OCI-LY7 (cell line): ENCODE results near the gene ZNF593. TPM values are rescaled to one million over a fixed set of nuclear protein-coding genes. Genes with fewer than 3 reads are reported as not detected.

Experiments used
- BruUV-seq: library from RNA; stranded (reverse); fragments of 400-500 nt; replicated peaks from 2 replicates; lab custom pipeline; 2021; lab: Mats Ljungman, UMichigan
- CTCF ChIA-PET: fragments of 300-600 bp; sonication (Branson Sonifier 250); formaldehyde crosslinking; loops from one replicate; lab custom pipeline; 2022; ENCODE audit warnings: antibody characterized with exemption; ENCODE audit not compliant: unreplicated experiment; lab: Charles Lee
- POLR2A ChIA-PET: fragments of 300-600 bp; sonication (Branson Sonifier 250); formaldehyde crosslinking; loops from one replicate; lab custom pipeline; 2022; ENCODE audit warnings: antibody characterized with exemption; lab: Charles Lee
- DNase-seq: peaks from one replicate; pipeline ENCODE4 v3.0.0-alpha.2; 2015; ENCODE audit warnings: low spot score
- H2AFZ ChIP-seq: fragments of 200-600 bp; sonication (generic), shearing (Covaris generic); 2 replicates; pipeline ENCODE4 v1.6.1; 2014; ENCODE audit warnings: mild to moderate bottlenecking, antibody characterized with exemption, low read length, moderate library complexity
- H3K27ac ChIP-seq: fragments of 200-600 bp; sonication (generic); 2 replicates; pipeline ENCODE4 v1.5.1; 2014; ENCODE audit warnings: mixed run types, low read depth, mild to moderate bottlenecking, moderate library complexity, low read length, inconsistent platforms; ENCODE audit not compliant: poor library complexity, severe bottlenecking
- H3K36me3 ChIP-seq: fragments of 200-600 bp; sonication (generic); 2 replicates; pipeline ENCODE4 v1.6.1; 2014; ENCODE audit warnings: mild to moderate bottlenecking, antibody characterized with exemption, low read length, moderate library complexity, mixed read lengths; ENCODE audit not compliant: insufficient read depth
- H3K4me1 ChIP-seq: fragments of 200-600 bp; sonication (generic); 2 replicates; pipeline ENCODE4 v1.5.1; 2014; ENCODE audit warnings: mild to moderate bottlenecking, low read length; ENCODE audit not compliant: insufficient read depth, poor library complexity, severe bottlenecking
- H3K4me2 ChIP-seq: fragments of 200-600 bp; sonication (generic); 2 replicates; pipeline ENCODE4 v1.6.1; 2014; ENCODE audit warnings: mild to moderate bottlenecking, low read length
- H3K4me3 ChIP-seq: fragments of 200-600 bp; sonication (generic); 2 replicates; pipeline ENCODE4 v1.5.1; 2014; ENCODE audit warnings: mild to moderate bottlenecking, low read depth, low read length; ENCODE audit not compliant: poor library complexity, severe bottlenecking
- H3K79me2 ChIP-seq: fragments of 200-600 bp; sonication (generic); 2 replicates; pipeline ENCODE4 v1.6.1; 2016; ENCODE audit warnings: low read depth, mild to moderate bottlenecking, low read length, moderate library complexity, mixed read lengths; ENCODE audit not compliant: insufficient read depth
- H3K9me2 ChIP-seq: fragments of 200-600 bp; sonication (generic); 2 replicates; pipeline ENCODE4 v1.6.1; 2016; ENCODE audit warnings: mild to moderate bottlenecking, low read length, mixed read lengths; ENCODE audit not compliant: insufficient read depth
- H3K9me3 ChIP-seq: fragments of 200-600 bp; sonication (generic); 2 replicates; pipeline ENCODE4 v1.6.1; 2014; ENCODE audit warnings: mild to moderate bottlenecking, mixed run types, low read length, mixed read lengths
- H4K20me1 ChIP-seq: fragments of 200-600 bp; sonication (generic); 2 replicates; pipeline ENCODE4 v1.6.1; 2014; ENCODE audit warnings: mild to moderate bottlenecking, antibody characterized with exemption, low read length, moderate library complexity, mixed read lengths; ENCODE audit not compliant: insufficient read depth
- EZH2phosphoT487 ChIP-seq: fragments of 200-600 bp; sonication (generic); IDR thresholded peaks from 2 replicates; pipeline ENCODE4 v1.6.1; 2018; ENCODE audit warnings: low read depth, borderline replicate concordance, mild to moderate bottlenecking, mixed run types, antibody characterized with exemption, low read length, moderate library complexity, mixed read lengths
- intact Hi-C: fragments of 100-400 bp; cut with micrococcal nuclease; formaldehyde crosslinking; loops from one replicate; pipeline ENCODE4 v1.10.0; 2022; ENCODE audit not compliant: unreplicated experiment
- total RNA-seq, 2 experiments: library from RNA; depleted of rRNA in 1 of 2; stranded (reverse); fragments of >200 nt in 1 of 2; shearing (Covaris generic) in 1 of 2; gene quantifications; 2 replicates each; pipeline ENCODE4 v1.2.3, GENCODE V29; 2014 to 2022
- TF ChIP-seq, protein P1 (sequence below): fragments of 200-600 bp; sonication (generic); conservative IDR thresholded peaks from 2 replicates; pipeline ENCODE4 v1.5.1; 2014; ENCODE audit warnings: mild to moderate bottlenecking, antibody characterized with exemption, low read length, moderate library complexity, mixed read lengths

The ZNF593 gene
- total RNA-seq, 2 experiments from 2014 or later: 42.8 to 63.6 TPM

DNA sequence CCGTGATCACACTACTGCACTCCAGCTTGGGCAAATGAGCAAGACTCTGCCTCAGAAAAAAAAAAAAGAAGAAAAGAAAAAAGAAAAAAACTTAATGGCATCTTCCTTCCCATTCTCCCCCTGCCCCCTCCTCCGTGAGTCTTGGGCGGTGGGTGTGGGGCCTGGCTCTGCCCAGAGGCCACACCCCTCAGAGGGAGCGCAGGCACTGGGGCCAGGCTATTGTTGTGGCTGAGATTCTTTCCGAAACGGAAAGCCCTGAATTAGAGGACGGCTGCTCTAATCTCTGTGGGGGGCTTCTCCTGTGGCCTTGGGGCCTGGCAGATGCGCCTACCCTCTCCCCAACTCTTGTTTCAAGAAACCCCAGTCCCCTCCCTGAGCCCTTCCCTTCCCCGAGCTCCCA is 15.0 kb upstream of the ZNF593 start:
- H3K36me3 ChIP-seq: no peaks in the 10 kb centered on the region
- no peak overlapping the region for H2AFZ ChIP-seq
- no peak for DNase-seq
- peaks cover 11% of the 10 kb centered on the region for H3K4me1 ChIP-seq
- H3K79me2 ChIP-seq: no peaks in the 10 kb centered on the region
- no peak overlapping the region for H3K4me3 ChIP-seq
- H4K20me1 ChIP-seq: no peaks in the 10 kb centered on the region
- H3K4me2 ChIP-seq: no peak overlapping the region
- intact Hi-C loops: no loop called here
- TF ChIP-seq EZH2phosphoT487: no peak
- TF ChIP-seq, protein P1, sequence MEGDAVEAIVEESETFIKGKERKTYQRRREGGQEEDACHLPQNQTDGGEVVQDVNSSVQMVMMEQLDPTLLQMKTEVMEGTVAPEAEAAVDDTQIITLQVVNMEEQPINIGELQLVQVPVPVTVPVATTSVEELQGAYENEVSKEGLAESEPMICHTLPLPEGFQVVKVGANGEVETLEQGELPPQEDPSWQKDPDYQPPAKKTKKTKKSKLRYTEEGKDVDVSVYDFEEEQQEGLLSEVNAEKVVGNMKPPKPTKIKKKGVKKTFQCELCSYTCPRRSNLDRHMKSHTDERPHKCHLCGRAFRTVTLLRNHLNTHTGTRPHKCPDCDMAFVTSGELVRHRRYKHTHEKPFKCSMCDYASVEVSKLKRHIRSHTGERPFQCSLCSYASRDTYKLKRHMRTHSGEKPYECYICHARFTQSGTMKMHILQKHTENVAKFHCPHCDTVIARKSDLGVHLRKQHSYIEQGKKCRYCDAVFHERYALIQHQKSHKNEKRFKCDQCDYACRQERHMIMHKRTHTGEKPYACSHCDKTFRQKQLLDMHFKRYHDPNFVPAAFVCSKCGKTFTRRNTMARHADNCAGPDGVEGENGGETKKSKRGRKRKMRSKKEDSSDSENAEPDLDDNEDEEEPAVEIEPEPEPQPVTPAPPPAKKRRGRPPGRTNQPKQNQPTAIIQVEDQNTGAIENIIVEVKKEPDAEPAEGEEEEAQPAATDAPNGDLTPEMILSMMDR: no peak
- ChIA-PET POLR2A (no interaction called here), CTCF (no interaction called here)
- no TSS peak for BruUV-seq
- H3K27ac ChIP-seq: no peak overlapping the region
- no peaks in the 10 kb centered on the region for H3K9me2 ChIP-seq
- no peaks in the 10 kb centered on the region for H3K9me3 ChIP-seq

- Histone ChIP-seq H3K9me3 (no peaks in the 10 kb centered on the region), H3K9me2 (no peaks in the 10 kb centered on the region), H4K20me1 (no peaks in the 10 kb centered on the region), H3K4me1 (peaks cover 11% of the 10 kb centered on the region), H3K79me2 (no peaks in the 10 kb centered on the region), H3K36me3 (no peaks in the 10 kb centered on the region), H2AFZ (no peak overlapping the region), H3K4me2 (no peak overlapping the region; the same call in 1 of the 2 replicates), H3K4me3 (no peak overlapping the region), H3K27ac (no peak overlapping the region)
- POLR2A ChIA-PET: no interaction called here
- no TSS peak for BruUV-seq
- CTCF ChIA-PET: no interaction called here
- no peak for DNase-seq
- no peak for TF ChIP-seq EZH2phosphoT487
- TF ChIP-seq, protein P1: no peak
- intact Hi-C loops: no loop called here
Observed at GRCh38 chr1:26155370-26156284, 14.1 kb upstream of the ZNF593 start.
